CD4-positive, alpha-beta T cell treated with Interleukin-15 for 1 hour (primary cell): Measurements from ENCODE around the gene SLC19A1.
A peak's percentile ranks its signal among the peaks of the same experiment; 100 is the strongest.

Experiments used
- DNase-seq: peaks from one replicate; pipeline ENCODE4 v3.0.0-alpha.2; 2020

Gene SLC19A1

DNA sequence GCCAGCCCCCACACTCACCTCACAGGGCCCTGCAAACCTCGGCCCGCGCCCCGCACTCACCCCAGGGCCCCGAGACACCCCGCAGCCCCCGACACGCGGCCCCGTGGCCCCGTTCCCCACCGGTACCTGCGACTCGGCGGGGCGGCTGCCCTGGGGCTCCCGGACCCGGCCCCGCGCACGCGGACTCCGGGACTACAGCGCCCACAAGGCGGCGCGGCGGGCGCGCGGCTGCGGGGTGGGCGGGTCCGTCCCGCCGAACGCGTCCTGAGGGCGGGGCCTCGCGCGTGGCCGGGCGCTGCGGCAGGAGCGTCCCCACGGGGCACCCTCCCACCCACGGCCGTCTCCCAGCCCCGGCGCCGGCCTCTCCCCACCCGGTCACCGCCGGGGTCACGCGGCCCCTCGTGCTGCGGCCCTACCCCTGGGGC, at the start of gene SLC19A1:
Gene SLC19A1, minus strand, starts transcription at position 199 of the 425 bp plus-strand sequence. CDS start 4,481 bp downstream, outside the sequence.
- DNase-seq = peak; percentile 72

DNA sequence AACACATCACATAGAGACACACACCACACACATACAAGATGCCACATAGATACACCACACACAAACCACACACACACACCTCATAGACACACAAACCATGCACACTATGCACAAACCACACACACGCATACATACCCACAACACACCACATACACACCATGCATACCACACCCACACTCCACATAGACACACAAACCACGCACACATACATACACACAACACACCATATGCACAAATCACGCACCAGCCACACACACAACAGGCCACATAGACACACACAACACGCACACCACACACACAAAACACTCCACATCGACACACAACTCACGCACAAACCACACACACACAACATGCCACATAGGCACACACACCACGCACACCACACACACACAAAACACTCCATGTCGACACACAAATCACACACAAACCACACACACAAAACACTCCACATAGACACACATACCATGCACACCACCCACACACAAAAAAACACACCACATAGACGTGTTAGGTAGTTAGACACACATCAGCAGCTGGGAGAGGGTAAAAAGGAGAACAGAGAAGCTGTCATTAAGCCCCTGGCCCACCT, 49.5 kb upstream of the SLC19A1 start:
- DNase-seq = no peak

DNA sequence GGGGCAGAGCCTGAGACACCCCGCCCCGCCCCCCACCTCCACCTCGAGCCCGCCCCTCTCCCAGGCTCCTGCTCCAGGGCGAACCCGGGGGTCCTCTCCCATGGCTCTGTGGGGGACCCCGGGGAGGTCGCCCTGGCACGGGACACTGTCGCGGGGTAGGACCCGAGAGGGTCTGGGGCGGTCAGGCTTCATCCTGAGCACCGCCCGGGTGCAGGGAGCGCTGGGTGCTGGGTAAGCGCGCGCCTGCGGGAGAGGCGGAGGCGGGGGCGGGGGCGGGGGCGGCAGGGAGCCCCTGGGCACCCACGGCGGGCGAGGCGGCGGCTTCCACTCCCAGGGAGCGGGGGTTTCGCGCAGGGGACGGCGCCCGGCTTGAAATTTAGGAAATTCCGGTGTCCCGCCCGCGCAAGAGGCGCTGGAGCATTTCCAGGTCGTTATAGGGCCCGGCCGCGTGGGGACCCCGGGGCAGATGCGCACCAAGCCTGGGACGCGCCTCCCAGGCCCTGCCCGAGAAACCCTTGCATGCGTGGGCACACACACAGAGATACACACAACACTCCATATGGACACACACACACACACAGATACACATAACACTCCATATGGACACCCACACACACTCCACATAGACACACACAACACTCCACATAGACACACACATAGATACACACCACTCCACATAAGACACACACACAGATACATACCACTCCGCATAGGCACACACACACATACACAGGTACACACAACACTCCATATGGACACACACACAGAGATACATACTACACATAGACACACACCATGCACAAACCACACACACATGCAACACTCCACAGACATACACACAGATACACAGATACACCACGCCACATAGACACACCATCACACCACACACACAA, 48.7 kb upstream of the SLC19A1 start:
- DNase-seq = peak; percentile 54

GRCh38 chr21:45590246-45590725, 48.0 kb upstream of the SLC19A1 start:
- peak; percentile 71 for DNase-seq

DNA sequence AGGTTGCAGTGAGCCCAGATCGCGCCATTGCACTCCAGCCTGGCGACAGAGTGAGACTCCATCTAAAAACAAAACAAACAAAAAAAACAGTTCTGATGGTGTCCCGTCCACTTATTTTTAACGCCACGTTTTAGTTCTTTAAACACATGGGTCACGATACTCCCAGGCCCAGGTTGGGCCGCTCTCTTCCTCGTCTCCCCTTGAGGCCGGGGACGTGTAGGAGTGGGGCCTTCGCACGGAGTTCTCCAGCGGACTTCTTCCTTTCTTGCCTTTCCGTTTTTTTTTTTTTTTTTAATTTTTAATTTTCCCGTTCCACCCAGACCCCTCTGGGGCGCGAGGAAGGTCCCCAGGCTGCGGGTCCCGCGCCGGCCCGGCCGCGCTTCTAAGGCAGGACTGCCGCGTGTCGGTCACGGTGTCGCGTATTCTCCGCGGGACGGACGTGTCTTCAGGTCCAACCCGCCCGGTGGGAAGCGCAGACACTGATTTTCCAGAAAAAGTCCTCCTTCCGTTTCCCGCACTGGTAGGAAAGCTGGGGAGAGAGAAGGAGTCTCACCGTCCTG, 47.5 kb upstream of the SLC19A1 start:
- no peak for DNase-seq

- no peak for DNase-seq
These were observed 46.7 kb upstream of the SLC19A1 start for GRCh38 chr21:45588871-45589491.

DNA sequence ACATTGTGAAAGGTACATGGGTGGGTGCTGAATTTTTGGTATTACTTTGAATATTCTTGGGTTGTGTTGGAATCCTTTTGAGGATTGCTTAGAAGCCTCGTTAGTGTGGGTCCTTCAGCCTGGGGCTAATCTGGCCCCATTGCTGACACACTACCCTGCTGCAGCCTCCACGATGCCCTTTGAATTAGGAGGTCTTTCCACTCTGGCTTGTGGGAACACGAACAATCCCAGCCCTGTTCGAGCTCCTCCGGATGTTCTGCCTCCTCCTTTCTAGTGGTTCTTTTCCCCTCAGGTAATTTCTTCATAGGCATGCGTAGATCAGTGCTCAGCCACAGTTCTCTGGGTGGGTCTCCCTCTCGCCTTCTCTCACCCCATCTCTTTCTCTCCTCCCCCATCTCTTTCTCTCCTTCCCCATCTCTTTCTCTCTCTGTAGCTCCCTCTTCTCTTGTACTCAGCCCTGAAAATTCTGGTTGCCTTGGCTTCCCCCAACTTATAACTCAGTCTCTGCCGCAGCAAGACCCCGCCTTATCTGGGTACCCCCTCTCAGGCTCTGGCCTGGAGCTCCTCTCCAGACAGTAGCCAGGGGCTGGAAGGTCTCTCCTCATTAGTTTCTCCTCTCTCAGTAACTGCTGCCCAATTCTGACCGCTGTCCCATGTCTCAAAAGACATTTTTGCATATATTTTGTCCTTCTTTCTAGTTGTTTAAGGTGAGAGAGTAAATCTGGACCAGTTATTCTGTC, 46.0 kb upstream of the SLC19A1 start:
- no peak for DNase-seq

- no peak for DNase-seq
These were observed 44.1 kb upstream of the SLC19A1 start for GRCh38 chr21:45586289-45586858.

GRCh38 chr21:45584786-45585185, 42.5 kb upstream of the SLC19A1 start:
- DNase-seq = no peak

- DNase-seq = no peak
These were observed 41.7 kb upstream of the SLC19A1 start for GRCh38 chr21:45583831-45584509.

DNA sequence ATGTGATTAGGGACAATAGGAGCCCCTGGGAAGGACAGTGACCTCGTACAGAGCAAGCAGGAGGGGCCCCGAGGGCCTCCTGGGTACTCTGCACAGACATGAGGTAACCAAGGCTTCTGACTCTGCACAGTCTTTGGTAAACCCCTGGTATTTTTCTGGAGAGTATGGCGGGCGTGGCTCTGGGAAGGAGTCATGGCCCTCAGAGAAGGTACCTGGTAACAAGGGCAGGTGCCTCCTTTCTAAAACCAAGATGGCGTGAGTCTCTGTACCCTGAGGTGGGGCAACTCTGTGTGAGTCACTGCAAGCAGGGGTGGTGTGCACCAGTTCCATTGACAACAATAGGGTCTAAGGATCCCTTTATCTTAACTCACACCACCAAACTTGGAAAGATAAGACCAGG, 39.9 kb upstream of the SLC19A1 start:
- DNase-seq = no peak

- no peak for DNase-seq
These were observed 39.1 kb upstream of the SLC19A1 start for GRCh38 chr21:45581322-45581712.

DNA sequence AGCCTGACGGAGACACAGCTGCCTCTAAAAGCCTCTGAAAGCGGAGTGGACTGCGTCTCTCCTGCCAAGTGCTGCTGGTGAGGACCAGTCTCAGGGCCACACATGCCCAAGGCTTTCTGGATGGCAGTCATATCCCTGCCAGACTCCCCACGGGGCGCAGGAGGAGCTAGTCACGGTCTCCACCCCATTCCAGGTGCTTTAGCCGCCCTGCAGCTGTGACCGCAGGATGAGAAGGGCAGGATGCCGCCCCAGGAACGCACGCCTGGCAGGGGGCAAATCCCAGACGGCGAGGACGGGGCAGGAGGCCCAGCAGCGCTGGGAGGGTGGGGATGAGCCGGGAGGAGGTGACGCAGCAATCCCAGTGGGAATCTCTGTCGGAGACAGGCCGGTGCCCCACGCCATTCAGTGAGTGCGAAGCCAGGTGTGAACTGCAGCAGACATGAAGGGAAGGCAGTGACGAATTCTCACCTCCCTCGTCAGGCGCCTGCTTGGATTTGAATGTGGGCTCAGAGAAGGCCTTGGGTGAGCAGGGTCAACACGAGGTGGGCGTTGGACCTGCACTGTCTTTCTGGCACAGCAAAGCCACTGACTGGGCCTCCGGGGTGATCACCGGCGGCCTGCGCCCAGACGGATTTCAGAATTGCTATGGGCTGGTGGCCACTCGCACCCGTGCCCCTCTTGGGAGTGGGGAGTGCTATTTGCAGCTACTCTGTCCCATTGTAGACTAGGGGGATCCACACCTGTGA, 38.5 kb upstream of the SLC19A1 start:
- DNase-seq = no peak

DNA sequence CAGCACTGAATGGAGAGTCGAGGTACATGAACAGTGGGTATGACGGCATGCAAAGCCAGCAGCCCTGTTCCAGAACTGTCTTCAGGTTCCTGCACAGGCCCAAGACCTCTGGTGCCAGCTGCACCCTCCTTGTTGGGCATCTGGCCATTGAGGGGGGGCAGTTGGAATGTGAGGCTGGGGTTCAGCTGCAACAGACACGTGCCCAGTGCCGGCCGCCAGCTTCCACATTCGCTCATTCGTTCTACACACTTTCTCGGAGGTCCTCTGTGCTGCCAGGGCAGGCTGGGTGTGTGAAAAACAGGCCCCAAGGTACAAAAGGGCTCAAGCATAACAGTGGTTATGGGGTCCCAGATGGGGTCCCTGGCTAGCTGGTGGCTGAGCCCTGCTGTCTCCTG, 37.9 kb upstream of the SLC19A1 start:
- DNase-seq = no peak

GRCh38 chr21:45579383-45580180, 37.3 kb upstream of the SLC19A1 start:
- no peak for DNase-seq

DNA sequence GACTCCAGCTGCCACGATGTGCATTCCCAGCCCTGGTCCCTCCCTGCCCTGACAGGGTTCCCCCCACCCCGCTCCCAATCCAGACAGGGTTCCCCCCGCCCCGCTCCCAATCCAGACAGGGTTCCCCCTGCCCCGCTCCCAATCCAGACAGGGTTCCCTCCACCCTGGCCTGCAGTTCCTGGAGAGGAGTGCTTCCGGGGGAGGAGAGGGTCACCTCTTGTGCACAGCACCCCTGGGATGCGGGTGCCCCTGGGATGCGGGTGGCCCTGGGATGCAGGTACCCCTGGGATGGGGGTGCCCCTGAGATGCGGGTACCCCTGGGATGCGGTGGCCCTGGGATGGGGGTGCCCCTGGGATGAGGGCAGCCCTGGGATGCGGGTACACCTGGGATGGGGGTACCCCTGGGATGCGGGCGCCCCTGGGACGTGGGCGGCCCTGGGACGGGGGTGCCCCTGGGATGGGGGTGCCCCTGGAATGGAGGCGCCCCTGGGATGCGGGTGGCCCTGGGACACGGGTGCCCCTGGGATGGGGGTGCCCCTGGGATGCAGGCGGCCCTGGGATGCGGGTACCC, 36.7 kb upstream of the SLC19A1 start:
- no peak for DNase-seq

DNA sequence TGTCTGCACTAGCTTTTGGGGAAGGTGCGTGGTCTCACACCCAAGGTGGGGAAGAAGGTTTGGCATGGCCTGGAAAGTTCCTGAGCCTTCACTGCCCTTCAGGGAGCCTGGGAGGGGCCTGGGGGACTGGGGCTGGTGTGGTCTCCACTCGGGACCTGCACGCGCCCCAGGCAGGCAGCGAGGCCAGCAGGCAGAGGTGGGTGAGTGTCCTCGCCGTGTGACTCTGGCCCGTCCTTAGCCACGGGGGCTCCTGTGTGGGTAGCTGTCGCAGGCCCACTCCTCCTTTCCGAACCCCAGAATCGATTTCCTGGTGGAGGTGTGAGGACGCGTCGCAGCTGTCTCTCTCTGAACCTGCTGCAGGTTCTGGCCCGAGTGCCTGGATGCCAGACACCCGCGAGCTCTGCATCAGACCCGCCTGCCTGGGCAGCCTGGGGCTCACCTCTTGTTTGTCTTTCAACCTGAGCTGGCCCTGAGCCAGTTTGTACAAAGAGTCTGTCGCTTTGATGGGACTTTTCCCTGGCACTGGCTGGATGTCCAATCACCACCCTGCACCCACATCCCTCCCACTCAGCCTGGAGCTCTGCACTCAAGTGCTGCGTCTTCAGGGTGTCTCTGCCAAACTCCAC, 36.0 kb upstream of the SLC19A1 start:
- DNase-seq = no peak

DNA sequence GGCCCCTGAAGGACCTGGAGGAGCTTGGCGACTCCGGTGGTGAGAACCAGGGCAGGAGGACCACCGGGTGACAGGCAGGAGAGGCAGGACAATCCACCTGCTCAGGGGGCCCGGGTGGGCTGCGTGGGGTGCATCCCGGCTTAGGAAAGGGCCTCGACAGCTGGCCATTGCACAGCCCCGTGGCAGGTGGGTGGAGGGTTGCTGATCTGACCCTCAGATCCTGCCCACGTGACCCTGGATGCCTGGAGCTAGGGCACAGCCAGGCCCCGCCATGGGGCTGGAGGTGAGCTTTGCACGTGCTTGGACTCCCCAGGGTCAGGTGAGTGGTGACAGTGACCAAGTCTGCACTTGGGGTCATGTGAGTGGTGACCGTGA, 35.5 kb upstream of the SLC19A1 start:
- no peak for DNase-seq
